NB4 (cell line): ENCODE data around the gene HSF2.

Experiments
- DNase-seq: peaks from one replicate; pipeline ENCODE4 v3.0.0; 2010; ENCODE audit warnings: low read depth
- H3K4me3 ChIP-seq: one replicate; pipeline ENCODE4 v1.5.1; 2011; ENCODE audit warnings: mild to moderate bottlenecking, low read depth, low read length, moderate library complexity
- MYC ChIP-seq: IDR thresholded peaks from 2 replicates; pipeline ENCODE4 v1.6.1; 2011; ENCODE audit warnings: low read depth, low read length
- POLR2A ChIP-seq: IDR thresholded peaks from 2 replicates; pipeline ENCODE4 v1.6.1; 2011; ENCODE audit warnings: mild to moderate bottlenecking; ENCODE audit not compliant: insufficient read length; ENCODE audit errors: extremely low read depth
- TF ChIP-seq, protein P1 (sequence below): IDR thresholded peaks from one replicate; pipeline ENCODE4 v1.5.1; 2012; ENCODE audit warnings: low read depth, low read length
- TF ChIP-seq, protein P2 (sequence below): IDR thresholded peaks from 2 replicates; pipeline ENCODE4 v1.6.1; 2011; ENCODE audit warnings: low read depth, low read length

The HSF2 gene

DNA sequence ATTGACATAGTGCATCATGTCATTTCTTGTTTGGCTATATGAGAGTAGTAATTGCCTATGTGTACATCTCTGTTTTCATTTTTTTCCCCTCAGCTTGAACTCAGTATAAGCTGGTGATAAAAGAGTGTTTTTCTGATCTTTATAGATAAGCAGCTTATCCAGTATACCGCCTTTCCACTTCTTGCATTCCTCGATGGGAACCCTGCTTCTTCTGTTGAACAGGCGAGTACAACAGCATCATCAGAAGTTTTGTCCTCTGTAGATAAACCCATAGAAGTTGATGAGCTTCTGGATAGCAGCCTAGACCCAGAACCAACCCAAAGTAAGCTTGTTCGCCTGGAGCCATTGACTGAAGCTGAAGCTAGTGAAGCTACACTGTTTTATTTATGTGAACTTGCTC lies 32.3 kb downstream of the HSF2 start:
- H3K4me3 ChIP-seq, result no peak overlapping the region
- DNase-seq, result no peak
- TF ChIP-seq, protein P1, sequence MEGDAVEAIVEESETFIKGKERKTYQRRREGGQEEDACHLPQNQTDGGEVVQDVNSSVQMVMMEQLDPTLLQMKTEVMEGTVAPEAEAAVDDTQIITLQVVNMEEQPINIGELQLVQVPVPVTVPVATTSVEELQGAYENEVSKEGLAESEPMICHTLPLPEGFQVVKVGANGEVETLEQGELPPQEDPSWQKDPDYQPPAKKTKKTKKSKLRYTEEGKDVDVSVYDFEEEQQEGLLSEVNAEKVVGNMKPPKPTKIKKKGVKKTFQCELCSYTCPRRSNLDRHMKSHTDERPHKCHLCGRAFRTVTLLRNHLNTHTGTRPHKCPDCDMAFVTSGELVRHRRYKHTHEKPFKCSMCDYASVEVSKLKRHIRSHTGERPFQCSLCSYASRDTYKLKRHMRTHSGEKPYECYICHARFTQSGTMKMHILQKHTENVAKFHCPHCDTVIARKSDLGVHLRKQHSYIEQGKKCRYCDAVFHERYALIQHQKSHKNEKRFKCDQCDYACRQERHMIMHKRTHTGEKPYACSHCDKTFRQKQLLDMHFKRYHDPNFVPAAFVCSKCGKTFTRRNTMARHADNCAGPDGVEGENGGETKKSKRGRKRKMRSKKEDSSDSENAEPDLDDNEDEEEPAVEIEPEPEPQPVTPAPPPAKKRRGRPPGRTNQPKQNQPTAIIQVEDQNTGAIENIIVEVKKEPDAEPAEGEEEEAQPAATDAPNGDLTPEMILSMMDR, result no peak

DNA sequence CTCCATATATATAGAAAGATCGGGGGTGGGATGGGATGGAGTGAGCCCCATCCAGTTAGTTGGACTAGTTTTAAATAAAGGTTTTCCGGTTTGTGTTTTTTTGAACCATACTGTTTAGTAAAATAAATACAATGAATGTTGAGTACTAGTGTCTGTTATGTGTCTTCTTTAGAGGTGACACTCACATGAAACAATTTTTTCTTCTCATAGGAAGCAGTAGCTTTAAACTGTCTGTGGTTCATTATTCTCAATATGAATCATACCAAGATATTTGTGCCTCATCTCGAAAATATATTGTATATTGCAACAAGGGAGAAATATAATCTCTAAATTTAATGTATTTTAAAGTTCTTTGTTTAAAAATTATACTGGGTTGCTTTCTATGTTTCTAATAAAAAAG lies 33.4 kb downstream of the HSF2 start:
- H3K4me3 ChIP-seq, result no peak overlapping the region
- DNase-seq, result no peak
- no peak for TF ChIP-seq MYC
- TF ChIP-seq, protein P2, sequence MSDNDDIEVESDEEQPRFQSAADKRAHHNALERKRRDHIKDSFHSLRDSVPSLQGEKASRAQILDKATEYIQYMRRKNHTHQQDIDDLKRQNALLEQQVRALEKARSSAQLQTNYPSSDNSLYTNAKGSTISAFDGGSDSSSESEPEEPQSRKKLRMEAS, result no peak
- TF ChIP-seq POLR2A, result no peak
- TF ChIP-seq, protein P1, result no peak

DNA sequence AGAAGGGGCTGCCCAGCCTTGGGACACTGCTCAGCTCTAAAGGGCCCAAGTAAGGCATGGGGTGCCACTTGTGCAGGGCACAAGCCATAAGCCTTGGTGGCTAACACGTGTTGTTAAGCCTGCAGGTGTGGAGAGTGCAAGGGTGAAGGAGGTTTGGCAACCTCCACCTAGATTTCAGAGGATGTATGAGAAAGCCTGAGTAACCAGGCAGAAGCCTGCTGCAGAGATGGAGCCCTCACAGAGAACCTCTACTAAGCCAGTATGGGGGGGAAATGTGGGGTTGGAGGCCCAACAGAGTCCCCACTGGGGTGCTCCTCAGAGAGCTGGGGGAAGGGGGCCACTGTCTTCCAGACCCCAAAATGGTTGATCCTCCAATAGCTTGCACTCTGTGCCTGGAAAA lies 39.5 kb downstream of the HSF2 start:
- no peak for DNase-seq
- TF ChIP-seq POLR2A, result no peak
- TF ChIP-seq MYC, result no peak
- TF ChIP-seq, protein P1, result no peak
- TF ChIP-seq, protein P2, result no peak
- H3K4me3 ChIP-seq, result no peak overlapping the region

DNA sequence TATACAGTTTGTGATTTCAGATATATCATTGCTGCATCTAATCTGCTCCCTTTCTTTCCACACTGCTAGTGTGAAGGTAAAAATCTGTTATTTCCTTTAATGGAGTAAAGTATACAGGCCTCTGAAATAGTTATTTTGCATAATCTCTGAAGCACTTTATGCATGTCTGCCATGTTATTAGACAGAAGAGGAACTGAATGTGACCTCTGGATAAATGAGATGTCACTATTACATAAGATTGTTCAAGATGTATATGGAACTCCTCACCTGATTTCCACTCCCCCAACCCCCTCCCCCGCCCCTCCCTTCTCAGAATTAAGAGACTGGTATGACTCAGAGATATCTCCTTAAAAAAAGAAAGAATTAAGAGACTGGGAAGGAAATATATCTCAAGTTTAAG lies 45.8 kb downstream of the HSF2 start:
- DNase-seq, result no peak
- TF ChIP-seq MYC, result no peak
- TF ChIP-seq, protein P1, result no peak
- TF ChIP-seq, protein P2, result no peak
- no peak for TF ChIP-seq POLR2A
- H3K4me3 ChIP-seq, result no peak overlapping the region

DNA sequence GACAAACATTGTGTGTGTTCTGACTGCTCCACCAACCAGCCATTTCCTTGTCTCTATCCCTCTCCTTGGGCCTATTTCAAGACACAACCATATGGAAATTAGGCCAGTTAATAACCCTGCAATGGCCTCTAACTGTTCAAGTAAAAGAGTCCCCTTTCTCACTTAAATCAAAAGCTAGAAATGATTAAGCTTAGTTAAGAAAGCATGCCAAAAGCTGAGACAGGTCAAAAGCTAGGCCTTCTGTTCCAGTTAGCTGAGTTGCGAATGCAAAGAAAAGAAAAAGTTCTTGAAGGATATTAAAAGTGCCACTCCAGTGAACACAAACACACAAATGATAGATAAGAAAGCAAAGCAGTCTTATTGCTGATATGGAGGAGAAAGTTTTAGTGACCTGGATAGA lies 49.6 kb downstream of the HSF2 start:
- TF ChIP-seq POLR2A (no peak), MYC (no peak)
- TF ChIP-seq, protein P1, result no peak
- TF ChIP-seq, protein P2, result no peak
- DNase-seq, result no peak
- H3K4me3 ChIP-seq, result no peak overlapping the region

DNA sequence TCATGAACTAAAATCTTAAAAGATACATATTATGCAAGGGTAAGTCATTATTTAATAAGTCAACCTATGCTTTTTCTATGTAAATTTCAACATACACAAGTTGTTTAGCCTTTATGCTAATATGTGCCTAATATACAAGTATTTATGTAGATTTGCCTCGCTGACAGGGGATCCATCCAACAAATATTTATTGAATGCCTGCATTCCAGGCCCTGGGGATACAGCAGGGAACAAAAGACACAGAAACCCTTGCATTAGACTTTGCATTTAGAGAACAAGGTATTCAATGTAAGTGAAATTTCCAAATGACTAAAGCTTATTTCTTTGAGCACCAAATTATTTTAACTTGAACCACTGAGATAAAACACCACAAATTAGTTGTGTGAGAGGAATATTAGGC lies 53.1 kb downstream of the HSF2 start:
- no peak for DNase-seq
- TF ChIP-seq, protein P2, result no peak
- TF ChIP-seq, protein P1, result no peak
- TF ChIP-seq MYC (no peak), POLR2A (no peak)
- H3K4me3 ChIP-seq, result no peak overlapping the region
